Superior temporal gyrus (tissue), 1 donor: Measurements from ENCODE around the gene C2CD4D.

Source experiments
- DNase-seq: peaks from one replicate; pipeline ENCODE4 v3.0.0-alpha.2; 2016; ENCODE audit errors: extremely low spot score

Gene C2CD4D

DNA sequence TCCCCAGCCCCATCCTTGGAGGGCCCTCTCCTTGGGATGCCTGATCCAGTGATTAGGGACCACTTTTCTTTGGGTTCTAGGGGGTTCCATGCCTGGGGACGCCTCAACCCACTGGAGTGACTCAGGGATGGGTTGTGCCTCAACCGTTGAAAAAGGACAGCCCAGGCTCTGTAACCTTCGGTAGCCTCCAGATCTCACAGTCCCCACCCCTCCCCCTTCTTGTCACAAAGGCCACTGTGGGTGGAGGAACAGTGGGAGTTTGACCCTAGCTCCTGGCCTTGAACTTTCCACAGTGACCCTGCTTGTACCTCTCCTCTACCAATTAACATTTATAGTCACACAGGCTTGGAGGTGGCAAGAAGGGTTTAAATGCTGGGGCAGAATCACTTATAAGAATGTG lies 5.4 kb downstream of the C2CD4D start:
- DNase-seq = no peak

DNA sequence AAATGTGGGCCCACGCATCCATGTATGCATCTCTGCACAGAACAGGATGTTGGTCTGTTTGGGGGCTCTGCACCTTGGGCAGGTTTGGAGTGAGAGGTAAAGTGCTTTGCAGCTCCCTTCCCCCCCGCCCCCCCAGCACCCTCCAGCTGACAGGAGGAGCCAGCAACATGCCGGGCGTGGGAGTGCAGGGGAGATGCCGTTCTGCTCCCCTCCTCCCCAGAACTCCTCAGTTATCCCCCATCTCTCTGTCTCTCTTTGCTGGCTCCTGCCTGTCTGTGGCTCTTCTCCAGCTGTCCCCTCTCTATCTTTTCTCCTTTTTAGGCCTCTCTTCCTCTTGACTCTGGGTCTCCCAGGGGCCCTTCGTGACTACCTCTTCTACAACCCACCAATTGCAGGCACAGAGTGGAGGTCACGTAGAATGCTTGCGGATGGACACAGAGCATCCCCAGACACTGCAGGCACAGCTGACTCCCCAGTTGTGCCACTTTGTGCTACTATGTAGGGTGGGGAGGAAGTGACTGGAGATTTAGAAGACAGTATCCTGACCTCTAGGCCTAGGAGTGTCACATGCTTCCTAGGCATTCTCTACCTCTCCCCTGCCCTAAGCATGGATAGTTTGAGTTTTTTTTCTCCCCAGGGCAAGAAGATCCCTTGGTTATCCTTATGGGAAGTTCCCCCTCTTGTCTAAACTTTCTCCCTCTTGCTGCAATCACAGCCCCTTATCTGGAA lies 6.3 kb downstream of the C2CD4D start:
- DNase-seq = no peak

DNA sequence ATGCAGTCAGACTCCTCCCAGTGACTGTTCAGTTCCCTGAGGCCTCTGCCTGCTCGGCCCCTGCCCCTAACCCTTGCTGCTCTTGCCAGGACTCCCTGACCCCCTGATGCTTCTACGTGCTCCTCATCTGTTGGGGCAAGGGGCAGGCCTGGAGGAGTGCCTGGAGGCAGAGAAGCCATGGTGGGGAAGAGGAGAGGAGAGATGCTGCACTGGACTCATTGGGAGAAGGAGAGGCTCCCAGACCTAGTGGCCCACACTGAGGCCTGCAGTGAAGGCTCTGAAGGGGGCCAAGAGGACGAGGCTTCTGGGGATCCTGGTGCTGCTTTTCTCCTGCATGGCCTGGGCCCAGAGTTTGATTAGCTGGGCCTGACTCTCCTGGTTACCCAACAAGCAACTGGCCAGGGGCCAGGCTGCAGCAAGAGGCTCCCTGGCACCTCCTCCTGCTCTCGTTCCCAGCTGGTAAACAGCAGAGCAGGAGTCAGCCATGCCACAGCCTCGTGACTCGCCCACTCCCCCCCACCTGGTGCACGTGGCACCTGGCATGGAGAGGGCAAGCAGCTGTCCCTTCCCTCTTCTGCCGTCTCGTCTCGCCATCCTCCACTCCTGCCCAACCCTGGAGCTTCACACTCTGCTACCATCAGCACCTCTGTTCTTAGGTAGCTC lies 7.2 kb downstream of the C2CD4D start:
- DNase-seq = peak; percentile 27

DNA sequence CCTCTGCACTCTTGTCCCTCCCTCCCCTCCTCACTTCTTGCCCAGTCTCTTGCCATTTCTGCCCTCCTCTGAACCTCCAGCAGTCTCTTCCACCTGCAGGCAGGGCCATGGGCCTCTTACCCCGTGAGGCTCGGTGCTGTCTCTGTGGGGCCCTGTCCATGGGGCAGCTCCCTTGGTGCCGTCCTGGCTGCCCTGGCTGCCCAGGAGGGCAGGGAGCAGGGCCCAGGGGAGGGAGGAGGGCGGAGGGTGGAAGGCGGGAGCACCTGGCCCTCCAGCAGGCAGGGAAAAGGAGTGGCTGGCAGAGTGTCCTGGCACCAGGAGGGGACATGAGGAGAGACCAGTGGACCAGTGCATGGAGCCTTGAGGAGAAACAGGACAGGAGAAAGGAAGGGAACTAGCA lies 8.0 kb downstream of the C2CD4D start, which contains the start of gene RORC:
RORC (minus strand) TSS at position 198 of the 400 bp plus-strand sequence; CDS start at position 160, 38 bp downstream.
- no peak for DNase-seq

DNA sequence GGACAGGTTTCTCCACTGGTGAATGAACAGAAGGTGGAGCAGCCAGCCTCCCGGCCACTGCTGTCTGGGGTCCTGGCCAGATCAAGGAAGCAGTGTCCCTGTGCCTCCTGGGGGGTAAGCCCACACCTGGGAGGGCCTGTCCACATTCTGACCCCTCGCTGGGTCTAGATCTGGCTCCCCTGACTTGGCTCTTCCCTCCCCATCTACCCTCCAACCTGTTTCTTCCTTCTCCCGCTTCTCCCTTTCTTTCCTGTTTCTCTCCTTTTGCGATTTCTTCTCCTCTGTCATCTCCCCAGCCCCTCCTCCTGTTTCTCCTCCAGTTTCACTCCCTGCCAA lies 8.4 kb downstream of the C2CD4D start:
- no peak for DNase-seq

DNA sequence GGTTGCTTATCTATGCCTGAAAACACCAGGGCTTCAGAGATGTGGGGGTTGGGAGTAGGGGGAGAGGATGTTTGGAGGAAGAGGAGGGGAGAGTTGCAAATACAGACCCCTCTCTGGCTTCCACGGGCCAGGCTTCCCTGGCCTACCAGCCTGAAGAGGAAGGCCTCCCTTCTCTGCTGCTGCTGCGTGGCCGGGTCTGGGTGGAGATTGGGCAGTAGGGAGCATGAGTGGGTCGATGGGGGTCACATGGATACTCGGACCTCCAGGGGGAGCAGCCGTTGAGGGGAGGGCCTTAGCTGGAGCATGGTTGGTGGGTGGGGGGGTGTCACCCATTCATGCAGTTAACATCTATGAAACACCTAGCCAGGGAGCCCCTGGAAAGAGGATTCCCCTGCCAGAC lies 9.6 kb downstream of the C2CD4D start:
- no peak for DNase-seq

DNA sequence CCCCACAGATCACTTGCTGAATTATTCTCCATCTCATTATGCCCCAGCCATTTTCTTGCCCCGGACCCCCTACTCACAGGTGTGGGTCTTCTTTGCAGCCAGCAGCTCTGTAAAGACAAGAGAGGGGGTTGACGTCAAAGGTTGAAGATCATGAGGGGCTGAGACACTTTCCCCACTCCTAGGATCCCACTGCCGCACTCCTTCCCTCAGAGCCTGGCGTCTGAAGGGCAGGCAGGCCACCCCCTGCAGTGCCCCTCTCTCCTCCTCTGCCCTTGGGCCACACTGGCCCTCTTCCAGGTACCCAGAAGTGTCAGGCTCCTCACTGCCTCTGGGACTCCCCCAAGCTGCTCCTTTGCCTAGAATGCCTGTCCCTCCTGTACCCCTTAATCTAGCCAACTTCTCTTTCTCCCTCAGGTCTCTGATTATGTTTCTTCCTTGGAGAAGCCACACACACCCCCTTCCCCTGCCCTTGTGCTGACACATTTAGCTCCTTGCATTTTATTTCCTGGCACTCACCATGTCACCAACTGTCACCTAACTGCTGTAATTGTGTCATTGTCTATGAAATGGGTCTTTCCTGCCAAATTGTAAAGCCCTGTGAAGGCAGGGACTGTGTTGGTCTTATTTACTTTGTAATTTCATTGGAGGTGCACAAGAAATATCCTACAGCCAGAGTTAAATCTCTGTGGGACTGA lies 10.1 kb downstream of the C2CD4D start:
- DNase-seq = no peak

DNA sequence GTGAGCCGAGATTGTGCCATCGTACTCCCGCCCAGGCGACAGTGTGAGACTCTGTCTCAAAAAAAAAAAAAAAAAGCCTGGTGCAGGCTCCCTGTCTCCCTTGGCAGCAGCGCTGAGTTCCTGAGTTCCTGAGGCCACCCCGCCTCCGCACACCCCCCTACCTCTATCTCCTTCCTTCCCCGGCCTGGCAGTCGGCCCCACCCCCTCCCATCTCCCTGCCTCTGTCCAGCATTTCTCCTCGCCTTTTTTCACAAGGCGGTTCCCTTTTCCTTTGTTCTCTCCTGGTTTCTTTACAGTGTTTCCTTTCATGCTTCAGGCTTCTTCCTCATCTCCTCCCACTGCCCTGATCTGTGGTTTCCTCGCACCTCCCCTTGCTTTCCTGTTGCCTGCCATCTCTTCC lies 10.7 kb downstream of the C2CD4D start:
- DNase-seq = no peak

DNA sequence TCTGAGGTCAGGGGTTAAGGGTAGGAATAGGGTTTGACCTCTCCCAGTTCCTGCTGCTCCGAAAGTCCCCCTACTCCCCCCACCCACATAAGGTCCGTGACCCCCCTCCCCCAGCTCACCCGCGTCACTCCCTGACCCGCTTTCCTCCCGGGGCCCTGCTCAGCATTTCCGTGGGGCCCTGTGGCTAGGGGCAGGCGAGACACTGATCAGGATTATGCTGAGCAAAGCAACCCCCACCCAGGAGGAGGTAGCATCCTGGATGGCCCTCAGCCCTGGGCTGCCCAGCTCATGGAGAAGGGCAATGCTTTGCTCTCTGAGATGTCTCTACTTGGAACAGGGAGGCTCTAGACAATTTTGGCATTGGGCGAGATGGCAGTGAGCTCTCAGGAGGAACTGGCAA lies 11.8 kb downstream of the C2CD4D start:
- no peak for DNase-seq

DNA sequence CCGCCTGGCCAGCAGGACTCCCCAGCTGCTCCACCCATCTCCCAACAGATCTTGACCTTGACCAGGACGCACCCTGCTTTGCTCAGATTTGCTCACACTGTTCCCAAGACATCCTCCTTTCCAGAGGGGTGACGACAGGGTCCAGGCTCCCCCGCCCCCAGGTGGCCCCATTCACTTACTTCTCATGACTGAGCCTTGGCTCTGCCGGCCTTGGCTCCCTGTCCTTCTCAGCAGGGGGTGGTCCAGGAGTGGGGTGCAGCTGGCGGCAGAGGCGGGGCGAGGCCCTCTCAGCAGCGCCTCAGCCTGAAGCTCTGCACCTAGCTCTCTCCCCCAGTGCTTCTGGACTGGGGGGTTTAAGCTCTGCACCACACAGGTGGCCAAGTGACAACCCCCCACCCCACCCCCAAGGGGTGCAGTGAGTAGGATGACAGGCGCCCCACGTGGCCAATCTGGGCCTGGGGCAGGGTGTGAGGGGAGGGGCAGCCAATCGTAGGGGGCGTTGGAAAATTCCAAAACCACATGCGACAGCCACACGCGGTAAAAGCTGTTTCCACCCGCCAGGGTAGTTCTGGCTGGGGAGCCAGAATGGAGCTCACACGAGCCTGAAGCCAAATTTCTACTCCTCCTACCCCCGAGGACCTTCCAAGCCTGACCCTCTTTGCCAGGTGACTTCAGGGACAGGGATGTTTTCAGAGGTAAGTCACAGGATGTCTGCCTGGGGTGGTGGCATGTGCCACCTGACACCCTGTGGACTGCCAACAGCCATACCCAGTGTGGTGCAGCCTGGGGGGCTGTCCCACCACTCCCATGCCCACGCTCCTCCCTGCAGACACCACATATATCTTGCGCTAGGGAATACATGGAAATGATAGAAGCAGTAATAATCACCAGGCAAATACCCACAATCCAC lies 13.6 kb downstream of the C2CD4D start:
- no peak for DNase-seq

DNA sequence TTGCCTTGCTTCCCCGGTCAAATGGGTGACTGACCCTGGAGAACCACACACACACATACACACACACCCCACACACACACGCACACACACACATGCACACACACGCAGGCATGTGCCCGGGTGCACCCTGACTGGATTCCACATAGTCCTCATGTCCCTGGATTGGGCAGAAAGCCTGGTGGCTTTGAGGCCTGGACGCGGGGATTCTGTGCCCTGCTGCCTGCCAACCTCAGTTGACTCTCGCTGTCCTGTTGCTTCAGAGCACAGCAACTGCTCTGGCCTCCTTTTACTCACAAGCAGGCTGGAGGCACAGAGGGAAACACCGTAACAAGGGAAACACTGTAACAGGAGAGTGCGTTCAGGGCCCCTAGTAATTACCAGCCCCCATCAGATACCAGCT lies 14.4 kb downstream of the C2CD4D start:
- no peak for DNase-seq

DNA sequence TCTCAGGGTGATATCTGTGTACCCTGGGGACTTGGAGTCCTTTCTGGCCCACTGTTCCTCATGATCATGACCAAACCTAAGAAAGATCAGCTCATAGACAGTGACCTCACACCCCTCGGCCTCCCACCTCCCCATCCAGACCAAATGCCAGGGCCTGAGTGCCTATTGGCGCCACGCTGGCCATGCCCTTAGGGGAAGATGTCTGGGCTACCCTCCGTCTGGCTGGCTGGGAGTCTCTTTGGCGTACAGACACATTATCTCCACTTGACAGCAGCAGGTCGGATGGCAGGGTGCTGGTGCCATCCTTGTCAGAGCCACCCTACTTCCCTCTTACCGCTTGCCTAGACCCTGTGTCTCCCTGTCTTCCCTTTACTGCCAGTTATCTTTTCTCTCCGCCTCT lies 16.4 kb downstream of the C2CD4D start:
- DNase-seq = no peak

DNA sequence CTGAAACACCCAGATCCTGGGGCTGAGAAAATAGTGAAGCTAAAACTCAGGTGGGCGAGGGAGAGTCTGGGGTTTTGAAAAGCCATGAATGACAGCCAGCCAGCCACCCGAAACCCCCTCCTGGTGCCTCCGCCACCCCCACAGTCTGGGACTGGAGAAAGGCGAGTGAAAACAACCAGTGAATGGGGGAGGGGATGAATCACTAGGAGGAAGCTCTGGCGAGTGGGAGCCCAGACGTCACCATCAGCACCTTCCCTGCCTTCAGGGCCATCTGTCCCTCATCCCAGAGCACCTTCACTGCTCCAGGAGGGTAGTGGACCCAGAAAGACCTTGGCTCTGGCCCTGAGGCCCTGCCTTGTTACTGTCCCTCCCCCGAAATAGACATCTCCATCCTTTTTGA lies 17.2 kb downstream of the C2CD4D start:
- no peak for DNase-seq

DNA sequence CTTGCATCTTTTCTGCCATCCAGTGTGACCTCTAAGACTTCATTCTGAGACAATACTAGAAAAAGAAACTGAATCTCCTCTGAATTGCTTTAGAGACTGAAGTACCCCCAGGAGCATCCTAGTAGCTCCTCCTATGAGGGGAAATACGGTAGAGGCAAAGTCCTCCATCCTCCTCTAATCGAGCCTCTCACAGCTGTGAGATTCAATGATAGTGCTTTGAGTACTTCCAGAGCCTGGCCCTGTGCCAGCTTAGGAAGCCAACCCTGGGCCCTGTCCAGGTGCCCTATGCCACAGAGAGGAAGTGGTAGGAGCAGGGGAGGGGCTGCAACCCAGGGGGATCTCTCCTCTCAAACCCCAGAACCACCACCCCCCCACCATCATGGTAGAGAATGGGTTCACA lies 18.7 kb downstream of the C2CD4D start:
- no peak for DNase-seq

DNA sequence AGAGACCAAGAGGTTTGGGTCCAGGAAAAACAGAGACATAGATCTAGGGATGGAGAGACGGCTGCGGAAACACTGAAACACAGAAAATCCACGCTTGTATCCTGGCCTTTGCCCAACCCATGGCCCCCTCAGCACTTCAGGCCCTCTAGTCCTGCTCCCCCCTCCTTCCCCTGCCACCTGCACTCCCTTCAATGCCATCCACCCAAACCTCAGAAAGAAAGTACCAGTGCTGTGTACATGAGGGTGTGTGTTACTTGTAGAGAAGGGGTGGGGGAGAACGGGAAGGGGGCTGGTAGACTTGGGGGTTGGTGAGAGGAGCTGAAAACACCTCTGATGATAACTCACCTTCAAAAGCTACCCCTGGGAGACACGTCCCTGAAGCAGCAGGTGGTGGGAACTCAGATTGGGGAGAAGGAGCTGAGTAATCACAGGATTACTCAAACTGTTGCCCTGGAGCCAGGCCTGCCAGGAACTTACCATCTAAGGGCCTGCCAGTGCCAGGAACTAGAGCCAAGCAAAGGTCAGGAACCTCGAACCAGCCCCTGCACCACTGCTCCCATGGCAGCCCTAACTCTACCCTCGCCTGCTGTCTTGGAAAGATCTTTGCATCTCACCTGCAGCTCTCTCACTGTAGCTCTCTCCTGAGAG lies 19.5 kb downstream of the C2CD4D start:
- DNase-seq = no peak

DNA sequence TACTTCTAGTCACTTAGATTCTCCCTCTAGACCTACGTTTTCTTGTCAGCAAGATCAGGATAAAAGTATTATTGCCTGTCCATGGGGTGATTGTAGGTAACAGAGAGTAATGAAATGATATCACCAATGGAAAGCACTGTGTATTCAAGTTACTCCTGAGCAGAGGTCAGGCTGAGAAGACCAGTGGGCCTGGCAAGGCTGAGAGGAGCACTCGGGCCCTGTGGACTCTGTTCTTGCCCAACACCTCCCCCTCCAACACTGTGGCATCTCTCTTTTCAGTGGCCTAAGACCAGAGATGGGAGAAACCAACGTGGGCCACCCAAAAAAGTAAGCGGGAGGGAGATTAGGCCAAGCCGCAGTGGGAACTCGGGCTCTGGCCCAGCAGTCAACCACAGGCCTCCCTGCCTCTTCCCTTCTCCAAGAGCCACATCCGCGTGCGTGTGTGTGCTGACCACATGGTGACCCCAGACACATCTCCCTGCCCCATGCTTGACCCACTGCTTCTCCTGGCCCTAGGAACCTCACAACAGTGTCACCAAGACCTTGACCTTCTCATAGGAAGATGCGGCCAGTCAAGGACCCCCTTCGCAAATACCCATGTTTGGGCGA lies 20.3 kb downstream of the C2CD4D start:
- DNase-seq = no peak

DNA sequence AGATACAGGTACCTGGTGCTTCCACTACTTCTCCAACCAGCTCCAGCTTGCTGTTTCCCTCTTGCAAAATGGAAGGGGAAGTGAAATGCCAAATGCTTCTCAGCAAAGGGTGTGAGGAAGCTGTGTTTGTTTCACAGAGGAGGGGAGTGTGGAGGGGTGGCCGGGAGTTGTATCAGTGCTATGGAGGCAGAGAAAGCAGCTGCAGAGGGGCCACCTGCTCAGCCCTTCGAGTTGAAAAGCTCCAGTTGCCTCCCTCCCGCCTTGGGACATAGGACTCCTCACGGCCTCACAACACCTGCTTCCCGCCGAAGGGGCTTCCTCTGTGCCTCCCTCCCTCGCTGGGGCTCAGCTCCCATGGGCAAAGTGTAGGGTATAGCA lies 22.3 kb downstream of the C2CD4D start:
- no peak for DNase-seq

DNA sequence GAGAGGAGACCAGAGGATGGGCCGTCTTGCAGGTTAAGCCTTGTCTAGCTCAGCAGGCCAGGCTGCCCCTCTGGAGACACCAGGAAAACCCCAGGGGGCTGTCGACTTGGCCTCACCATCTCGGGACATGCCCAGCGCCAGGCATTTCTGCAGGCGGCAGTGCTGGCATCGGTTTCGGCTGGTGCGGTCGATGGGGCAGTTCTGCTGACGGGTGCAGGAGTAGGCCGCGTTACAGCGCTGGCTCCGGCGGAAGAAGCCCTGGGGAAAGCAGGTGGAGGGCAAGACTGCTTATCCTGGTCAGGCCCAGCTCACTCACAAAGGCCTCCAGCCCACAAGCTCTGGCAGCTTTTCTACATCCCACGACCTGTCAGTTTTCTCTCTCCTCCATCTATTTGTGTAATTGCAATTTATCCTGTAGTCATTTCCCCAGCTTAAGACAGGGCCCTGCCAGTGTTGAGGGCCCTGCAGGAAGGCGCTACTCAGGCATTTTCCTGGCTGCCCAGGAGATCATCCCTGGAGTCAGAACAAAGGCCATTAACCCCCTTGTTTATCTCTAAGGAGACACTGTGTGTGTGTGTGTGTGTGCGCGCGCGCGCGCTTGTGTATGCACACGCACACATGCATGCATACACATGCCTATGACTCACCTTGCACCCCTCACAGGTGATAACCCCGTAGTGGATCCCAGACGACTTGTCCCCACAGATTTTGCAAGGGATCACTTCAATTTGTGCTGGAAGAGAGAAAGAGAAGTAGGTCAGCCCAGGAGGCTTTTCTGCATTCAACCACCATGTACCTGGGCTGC lies 22.9 kb downstream of the C2CD4D start:
- DNase-seq = no peak

DNA sequence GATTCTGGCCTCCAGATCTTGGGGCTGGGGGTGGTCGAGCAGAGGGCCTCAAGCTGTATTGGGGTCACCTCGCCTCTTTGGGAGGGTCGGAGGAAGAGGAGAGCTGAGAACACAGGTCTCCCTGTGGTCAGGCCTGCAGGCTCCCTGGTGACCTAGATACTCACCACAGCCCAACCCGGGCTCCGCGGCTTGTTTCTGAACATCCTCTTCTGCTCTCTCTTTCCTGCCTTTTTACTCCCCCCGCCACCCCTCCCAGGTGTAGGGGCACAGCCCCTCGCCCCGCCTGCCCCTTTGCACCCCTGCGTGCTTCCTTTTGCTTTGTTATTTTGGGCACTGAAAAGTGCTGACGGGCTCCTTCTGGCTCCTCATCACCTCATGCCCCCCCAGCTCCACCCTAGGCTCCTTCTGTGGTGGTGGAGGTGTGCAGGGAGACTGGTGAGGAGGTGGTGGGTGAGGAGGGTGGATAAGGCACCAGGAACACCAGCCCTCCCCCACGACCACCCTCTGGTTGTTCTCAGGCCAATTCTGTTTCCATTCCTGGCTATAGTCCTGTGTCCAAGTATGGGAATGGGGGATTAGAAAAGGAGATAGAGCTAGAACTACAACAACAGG lies 23.8 kb downstream of the C2CD4D start:
- no peak for DNase-seq
